ENCODE measurements around the gene EIF2AK2.
"Not testable (repeated sequence)": the region's sequence is repeated elsewhere in the genome, so short reads cannot be mapped to it uniquely, and the experiment has no call there.

Gene EIF2AK2

GRCh38 chr2:37156857-37157714, at the start of gene EIF2AK2:
Gene EIF2AK2, minus strand, starts transcription at chr2:37156980. Its CDS starts 9,174 bp downstream, at chr2:37147806.
- DNase-seq (ENCODE audit: low read depth in 2 of 2), result peak; percentile 73 to 78

GRCh38 chr2:37205689-37206341, 49.0 kb upstream of the EIF2AK2 start:
- DNase-seq (ENCODE audit: low read depth in 2 of 2), result no peak

GRCh38 chr2:37205071-37205661, 48.4 kb upstream of the EIF2AK2 start:
- not testable (repeated sequence) for DNase-seq (ENCODE audit: low read depth in 2 of 2)

GRCh38 chr2:37203708-37204107, 46.9 kb upstream of the EIF2AK2 start:
- no peak for DNase-seq (ENCODE audit: low read depth in 2 of 2)

- DNase-seq (ENCODE audit: low read depth in 2 of 2), result no peak
Observed at GRCh38 chr2:37201766-37202165, 45.0 kb upstream of the EIF2AK2 start.

GRCh38 chr2:37201208-37201607, 44.4 kb upstream of the EIF2AK2 start:
- no peak for DNase-seq (ENCODE audit: low read depth in 2 of 2)

GRCh38 chr2:37198681-37199065, 41.9 kb upstream of the EIF2AK2 start:
- no peak for DNase-seq (ENCODE audit: low read depth in 2 of 2)

GRCh38 chr2:37196320-37197195, 39.8 kb upstream of the EIF2AK2 start, which contains the start of gene CEBPZOS:
Gene CEBPZOS, plus strand, starts transcription at chr2:37196496. Its CDS starts 3,209 bp downstream, at chr2:37199705.
- peak; percentile 79 to 85 for DNase-seq (ENCODE audit: low read depth in 2 of 2)

GRCh38 chr2:37195862-37196319, 39.1 kb upstream of the EIF2AK2 start:
- not testable (repeated sequence) for DNase-seq (ENCODE audit: low read depth in 2 of 2)

GRCh38 chr2:37192551-37192950, 35.8 kb upstream of the EIF2AK2 start:
- DNase-seq (ENCODE audit: low read depth in 2 of 2), result no peak

GRCh38 chr2:37191747-37192146, 35.0 kb upstream of the EIF2AK2 start:
- no peak for DNase-seq (ENCODE audit: low read depth in 2 of 2)

GRCh38 chr2:37191253-37191652, 34.5 kb upstream of the EIF2AK2 start:
- DNase-seq (ENCODE audit: low read depth in 2 of 2), result no peak

- no peak for DNase-seq (ENCODE audit: low read depth in 2 of 2)
Observed at GRCh38 chr2:37190290-37190689, 33.5 kb upstream of the EIF2AK2 start.

- DNase-seq (ENCODE audit: low read depth in 2 of 2), result no peak
Observed at GRCh38 chr2:37189452-37190153, 32.8 kb upstream of the EIF2AK2 start.

- DNase-seq (ENCODE audit: low read depth in 2 of 2), result no peak
Observed at GRCh38 chr2:37188570-37188969, 31.8 kb upstream of the EIF2AK2 start, which contains the start of gene SULT6B1. Gene SULT6B1, minus strand, starts transcription at chr2:37188670. Its CDS starts 30 bp downstream, at chr2:37188640.

GRCh38 chr2:37181726-37182684, 25.2 kb upstream of the EIF2AK2 start:
- DNase-seq (ENCODE audit: low read depth in 2 of 2), result no peak

- DNase-seq (ENCODE audit: low read depth in 2 of 2), result no peak
Observed at GRCh38 chr2:37180640-37181039, 23.9 kb upstream of the EIF2AK2 start.

- DNase-seq (ENCODE audit: low read depth in 2 of 2), result no peak
Observed at GRCh38 chr2:37180006-37180639, 23.3 kb upstream of the EIF2AK2 start.

- no peak for DNase-seq (ENCODE audit: low read depth in 2 of 2)
Observed at GRCh38 chr2:37173741-37174140, 17.0 kb upstream of the EIF2AK2 start.
